Panc1 (cell line): Measurements from ENCODE around the gene TSHZ2. TPM values are rescaled to one million over a fixed set of nuclear protein-coding genes. Genes with fewer than 3 reads are reported as not detected.

Source experiments
- ATAC-seq: fragments of 200-7000 bp; cut with Tn5 transposase; 2 replicates; pipeline ENCODE4 v1.9.1; 2020; ENCODE audit warnings: mild to moderate bottlenecking, moderate library complexity
- BruUV-seq: library from RNA; stranded (reverse); fragments of 400-500 nt; replicated peaks from 2 replicates; lab custom pipeline; 2021; lab: Mats Ljungman, UMichigan
- CTCF ChIA-PET: fragments of 300-600 bp; sonication (Branson Sonifier 250); formaldehyde crosslinking; loops from one replicate; lab custom pipeline; 2022; ENCODE audit warnings: antibody characterized with exemption; lab: Charles Lee
- POLR2A ChIA-PET: fragments of 300-600 bp; sonication (Branson Sonifier 250); formaldehyde crosslinking; loops from one replicate; lab custom pipeline; 2022; ENCODE audit warnings: antibody characterized with exemption; lab: Charles Lee
- DNase-seq: peaks from one replicate; pipeline ENCODE4 v3.0.0-alpha.2; 2010; ENCODE audit warnings: low read depth, low spot score
- H3K27ac ChIP-seq: 2 replicates; pipeline ENCODE4 v1.5.1; 2011; ENCODE audit warnings: mild to moderate bottlenecking, low read length, inconsistent platforms
- H3K27me3 ChIP-seq: fragments of 200-500 bp; sonication (Bioruptor generic); 2 replicates; pipeline ENCODE4 v1.6.0; 2014; ENCODE audit warnings: low read length, inconsistent platforms; ENCODE audit not compliant: control insufficient read depth, insufficient read depth
- H3K36me3 ChIP-seq: fragments of 200-500 bp; sonication (Bioruptor generic); 2 replicates; pipeline ENCODE4 v1.5.1; 2014; ENCODE audit warnings: inconsistent platforms, mild to moderate bottlenecking, low read length, moderate library complexity; ENCODE audit not compliant: control insufficient read depth, insufficient read depth
- H3K4me1 ChIP-seq: 2 replicates; pipeline ENCODE4 v1.5.1; 2011; ENCODE audit warnings: inconsistent platforms, mild to moderate bottlenecking, low read length, moderate library complexity; ENCODE audit not compliant: control insufficient read depth, insufficient read depth
- H3K4me3 ChIP-seq, 2 experiments: 2 replicates each; pipeline ENCODE4 v1.5.1; 2011 to 2012; ENCODE audit warnings: low read depth in 2 of 2, low read length in 2 of 2, mild to moderate bottlenecking in 2 of 2, inconsistent platforms in 1 of 2, moderate library complexity in 1 of 2
- H3K9me3 ChIP-seq: fragments of 200-500 bp; sonication (Bioruptor generic); 2 replicates; pipeline ENCODE4 v1.5.1; 2014; ENCODE audit warnings: low read depth, mild to moderate bottlenecking, inconsistent platforms, low read length, moderate library complexity; ENCODE audit not compliant: control insufficient read depth, insufficient read depth
- POLR2AphosphoS5 ChIP-seq: IDR thresholded peaks from 2 replicates; pipeline ENCODE4 v1.6.1; 2012; ENCODE audit warnings: mild to moderate bottlenecking, low read depth, low read length, moderate library complexity
- SIN3A ChIP-seq: IDR thresholded peaks from 2 replicates; pipeline ENCODE4 v1.6.1; 2012; ENCODE audit warnings: low read depth, mild to moderate bottlenecking, low read length, moderate library complexity, borderline replicate concordance; ENCODE audit not compliant: insufficient read depth
- TCF7L2 ChIP-seq: IDR thresholded peaks from 2 replicates; pipeline ENCODE4 v1.6.1; 2011; ENCODE audit warnings: mild to moderate bottlenecking, low read depth, low read length, inconsistent platforms
- in situ Hi-C: cut with HindIII; loops from 2 replicates; pipeline ENCODE4 v1.10.0; 2016; ENCODE audit warnings: low sequenced_read_pairs, low pct_unique_long_range_greater_than_20kb
- intact Hi-C: fragments of 100-400 bp; cut with micrococcal nuclease; formaldehyde crosslinking; loops from one replicate; pipeline ENCODE4 v1.10.0; 2022; ENCODE audit not compliant: unreplicated experiment
- total RNA-seq: library from RNA; stranded (reverse); gene quantifications from one replicate; pipeline ENCODE4 v1.2.1, GENCODE V29; 2021; ENCODE audit not compliant: unreplicated experiment
- TF ChIP-seq, protein P1 (sequence below): fragments of 450-650 bp; IDR thresholded peaks from 2 replicates; pipeline ENCODE4 v1.5.1; 2017; ENCODE audit warnings: mild to moderate bottlenecking
- TF ChIP-seq, protein P2 (sequence below), 2 experiments: IDR thresholded peaks; 2 replicates each; pipeline ENCODE4 v1.6.1; 2011 to 2012; ENCODE audit warnings: low read depth in 2 of 2, control low read depth in 1 of 2, low read length in 1 of 2, mild to moderate bottlenecking in 1 of 2, moderate library complexity in 1 of 2; ENCODE audit not compliant: insufficient read depth in 1 of 2

TSHZ2 gene
- total RNA-seq, 1 experiment from 2014 or later, result 0.36 TPM

DNA sequence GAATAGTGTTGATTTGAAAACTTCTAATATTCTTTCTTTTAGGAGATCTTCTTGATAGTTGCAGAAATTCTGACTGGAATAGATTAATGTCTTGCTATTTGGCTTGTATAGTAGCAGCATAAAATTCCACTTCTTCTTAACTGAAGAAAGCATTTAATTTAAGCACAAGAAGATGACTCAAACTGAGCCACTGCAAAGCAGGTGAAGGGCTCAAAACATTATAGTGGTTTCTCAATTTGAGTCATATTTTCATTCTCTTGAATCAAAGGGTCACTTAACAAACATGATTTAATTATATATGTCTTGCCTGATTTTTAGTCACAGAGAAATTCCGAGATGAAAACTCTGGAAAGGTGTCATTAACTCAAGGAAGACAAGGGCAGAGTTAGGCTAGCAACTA is 382.2 kb downstream of the TSHZ2 start:
- ChIA-PET CTCF (no interaction called here), POLR2A (no interaction called here)
- BruUV-seq, result no TSS peak
- TF ChIP-seq SIN3A (no peak), TCF7L2 (no peak), POLR2AphosphoS5 (no peak)
- TF ChIP-seq, protein P1, sequence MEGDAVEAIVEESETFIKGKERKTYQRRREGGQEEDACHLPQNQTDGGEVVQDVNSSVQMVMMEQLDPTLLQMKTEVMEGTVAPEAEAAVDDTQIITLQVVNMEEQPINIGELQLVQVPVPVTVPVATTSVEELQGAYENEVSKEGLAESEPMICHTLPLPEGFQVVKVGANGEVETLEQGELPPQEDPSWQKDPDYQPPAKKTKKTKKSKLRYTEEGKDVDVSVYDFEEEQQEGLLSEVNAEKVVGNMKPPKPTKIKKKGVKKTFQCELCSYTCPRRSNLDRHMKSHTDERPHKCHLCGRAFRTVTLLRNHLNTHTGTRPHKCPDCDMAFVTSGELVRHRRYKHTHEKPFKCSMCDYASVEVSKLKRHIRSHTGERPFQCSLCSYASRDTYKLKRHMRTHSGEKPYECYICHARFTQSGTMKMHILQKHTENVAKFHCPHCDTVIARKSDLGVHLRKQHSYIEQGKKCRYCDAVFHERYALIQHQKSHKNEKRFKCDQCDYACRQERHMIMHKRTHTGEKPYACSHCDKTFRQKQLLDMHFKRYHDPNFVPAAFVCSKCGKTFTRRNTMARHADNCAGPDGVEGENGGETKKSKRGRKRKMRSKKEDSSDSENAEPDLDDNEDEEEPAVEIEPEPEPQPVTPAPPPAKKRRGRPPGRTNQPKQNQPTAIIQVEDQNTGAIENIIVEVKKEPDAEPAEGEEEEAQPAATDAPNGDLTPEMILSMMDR, result no peak
- TF ChIP-seq, protein P2, sequence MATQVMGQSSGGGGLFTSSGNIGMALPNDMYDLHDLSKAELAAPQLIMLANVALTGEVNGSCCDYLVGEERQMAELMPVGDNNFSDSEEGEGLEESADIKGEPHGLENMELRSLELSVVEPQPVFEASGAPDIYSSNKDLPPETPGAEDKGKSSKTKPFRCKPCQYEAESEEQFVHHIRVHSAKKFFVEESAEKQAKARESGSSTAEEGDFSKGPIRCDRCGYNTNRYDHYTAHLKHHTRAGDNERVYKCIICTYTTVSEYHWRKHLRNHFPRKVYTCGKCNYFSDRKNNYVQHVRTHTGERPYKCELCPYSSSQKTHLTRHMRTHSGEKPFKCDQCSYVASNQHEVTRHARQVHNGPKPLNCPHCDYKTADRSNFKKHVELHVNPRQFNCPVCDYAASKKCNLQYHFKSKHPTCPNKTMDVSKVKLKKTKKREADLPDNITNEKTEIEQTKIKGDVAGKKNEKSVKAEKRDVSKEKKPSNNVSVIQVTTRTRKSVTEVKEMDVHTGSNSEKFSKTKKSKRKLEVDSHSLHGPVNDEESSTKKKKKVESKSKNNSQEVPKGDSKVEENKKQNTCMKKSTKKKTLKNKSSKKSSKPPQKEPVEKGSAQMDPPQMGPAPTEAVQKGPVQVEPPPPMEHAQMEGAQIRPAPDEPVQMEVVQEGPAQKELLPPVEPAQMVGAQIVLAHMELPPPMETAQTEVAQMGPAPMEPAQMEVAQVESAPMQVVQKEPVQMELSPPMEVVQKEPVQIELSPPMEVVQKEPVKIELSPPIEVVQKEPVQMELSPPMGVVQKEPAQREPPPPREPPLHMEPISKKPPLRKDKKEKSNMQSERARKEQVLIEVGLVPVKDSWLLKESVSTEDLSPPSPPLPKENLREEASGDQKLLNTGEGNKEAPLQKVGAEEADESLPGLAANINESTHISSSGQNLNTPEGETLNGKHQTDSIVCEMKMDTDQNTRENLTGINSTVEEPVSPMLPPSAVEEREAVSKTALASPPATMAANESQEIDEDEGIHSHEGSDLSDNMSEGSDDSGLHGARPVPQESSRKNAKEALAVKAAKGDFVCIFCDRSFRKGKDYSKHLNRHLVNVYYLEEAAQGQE (IDR thresholded peaks at IDR 0.05; ENCODE audit: insufficient read depth in 1 of 2, low read depth in 2 of 2, low read length in 1 of 2), result no peak
- Histone ChIP-seq H3K9me3 (no peaks in the 10 kb centered on the region), H3K27me3 (no peaks in the 10 kb centered on the region), H3K27ac (no peak overlapping the region), H3K36me3 (no peaks in the 10 kb centered on the region), H3K4me1 (no peaks in the 10 kb centered on the region), H3K4me3 (no peak overlapping the region)
- intact Hi-C loops (no loop called here), in situ Hi-C loops (no loop called here)
- ATAC-seq (no peak), DNase-seq (no peak)

DNA sequence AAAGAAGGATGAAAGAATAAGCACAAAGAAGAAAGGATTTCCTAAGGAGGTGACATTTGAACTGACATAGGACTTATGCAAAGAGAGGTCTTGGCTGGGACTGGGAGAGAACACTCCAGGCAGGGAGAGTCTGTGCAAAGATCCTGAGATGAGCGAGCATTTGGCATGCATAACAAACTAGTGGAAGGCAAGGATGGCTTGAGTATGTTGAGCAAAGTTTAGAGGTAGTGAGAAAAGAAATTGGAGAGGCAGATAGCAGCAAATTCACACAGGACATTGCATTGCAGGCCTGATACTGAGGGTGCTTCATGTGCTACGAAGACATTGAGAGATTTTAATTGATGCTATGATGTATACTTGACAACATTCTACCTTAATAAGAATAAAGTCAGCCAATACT is 383.6 kb downstream of the TSHZ2 start:
- no peaks in the 10 kb centered on the region for H3K4me1 ChIP-seq
- no peaks in the 10 kb centered on the region for H3K27me3 ChIP-seq
- ChIA-PET POLR2A (no interaction called here), CTCF (no interaction called here)
- H3K9me3 ChIP-seq, result no peaks in the 10 kb centered on the region
- BruUV-seq, result no TSS peak
- DNase-seq, result no peak
- ATAC-seq, result no peak
- no peak overlapping the region for H3K4me3 ChIP-seq
- in situ Hi-C loops, result no loop called here
- intact Hi-C loops, result no loop called here
- no peak for TF ChIP-seq POLR2AphosphoS5
- TF ChIP-seq, protein P2 (IDR thresholded peaks at IDR 0.05; ENCODE audit: insufficient read depth in 1 of 2, low read depth in 2 of 2, low read length in 1 of 2), result no peak
- no peak for TF ChIP-seq TCF7L2
- H3K36me3 ChIP-seq, result no peaks in the 10 kb centered on the region
- no peak overlapping the region for H3K27ac ChIP-seq
